ENCODE results near the gene SIPA1L3.

The SIPA1L3 gene

DNA sequence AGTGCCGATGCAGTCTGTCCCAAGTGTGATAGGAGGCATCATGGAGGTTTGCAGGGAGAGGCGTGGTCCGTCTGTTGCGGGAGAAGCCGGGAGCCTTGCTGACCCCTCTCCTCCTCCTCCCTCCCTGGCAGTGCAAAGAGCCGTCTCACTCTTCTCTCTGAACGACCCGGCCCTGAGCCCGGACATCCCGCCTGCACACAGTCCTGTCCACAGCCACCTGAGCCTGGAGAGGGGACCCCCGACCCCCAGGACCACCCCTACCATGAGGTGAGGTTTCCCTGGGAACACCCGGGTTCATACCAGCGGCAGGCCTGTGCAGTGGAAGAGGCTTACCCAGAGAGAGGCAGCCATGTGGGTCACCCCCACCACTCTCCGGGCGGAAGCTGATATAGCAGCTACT, 294.7 kb downstream of the SIPA1L3 start:
- TF ChIP-seq, protein P1, sequence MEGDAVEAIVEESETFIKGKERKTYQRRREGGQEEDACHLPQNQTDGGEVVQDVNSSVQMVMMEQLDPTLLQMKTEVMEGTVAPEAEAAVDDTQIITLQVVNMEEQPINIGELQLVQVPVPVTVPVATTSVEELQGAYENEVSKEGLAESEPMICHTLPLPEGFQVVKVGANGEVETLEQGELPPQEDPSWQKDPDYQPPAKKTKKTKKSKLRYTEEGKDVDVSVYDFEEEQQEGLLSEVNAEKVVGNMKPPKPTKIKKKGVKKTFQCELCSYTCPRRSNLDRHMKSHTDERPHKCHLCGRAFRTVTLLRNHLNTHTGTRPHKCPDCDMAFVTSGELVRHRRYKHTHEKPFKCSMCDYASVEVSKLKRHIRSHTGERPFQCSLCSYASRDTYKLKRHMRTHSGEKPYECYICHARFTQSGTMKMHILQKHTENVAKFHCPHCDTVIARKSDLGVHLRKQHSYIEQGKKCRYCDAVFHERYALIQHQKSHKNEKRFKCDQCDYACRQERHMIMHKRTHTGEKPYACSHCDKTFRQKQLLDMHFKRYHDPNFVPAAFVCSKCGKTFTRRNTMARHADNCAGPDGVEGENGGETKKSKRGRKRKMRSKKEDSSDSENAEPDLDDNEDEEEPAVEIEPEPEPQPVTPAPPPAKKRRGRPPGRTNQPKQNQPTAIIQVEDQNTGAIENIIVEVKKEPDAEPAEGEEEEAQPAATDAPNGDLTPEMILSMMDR (IDR thresholded peaks at IDR 0.05; ENCODE audit: low read depth, low read length) = no peak
- DNase-seq (ENCODE audit: low read depth in 2 of 2) = no peak
- no peak overlapping the region for H3K4me3 ChIP-seq (replicated peaks in 1 of 2; ENCODE audit: low read depth in 2 of 2, low read length in 2 of 2)

DNA sequence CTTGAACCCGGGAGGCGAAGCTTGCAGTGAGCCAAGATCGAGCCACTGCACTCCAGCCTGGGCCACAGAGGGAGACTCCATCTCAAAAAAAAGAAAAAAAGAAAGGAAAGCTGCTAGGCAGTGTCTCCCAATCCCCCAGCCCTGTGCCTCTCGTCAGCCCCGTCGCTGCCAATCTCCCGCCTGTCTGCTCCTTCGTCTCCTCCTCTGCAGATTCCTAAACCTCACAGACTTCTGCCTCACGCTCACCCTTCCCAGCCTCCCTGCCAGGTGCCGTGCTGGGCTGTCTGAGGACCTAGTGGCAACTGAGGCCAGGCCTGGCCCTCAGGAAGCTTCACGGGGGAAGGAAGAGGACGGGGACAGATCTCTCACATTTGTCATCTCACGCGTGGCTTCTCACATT, 295.5 kb downstream of the SIPA1L3 start:
- H3K4me3 ChIP-seq (replicated peaks in 1 of 2; ENCODE audit: low read depth in 2 of 2, low read length in 2 of 2) = no peak overlapping the region
- DNase-seq (ENCODE audit: low read depth in 2 of 2) = no peak
- TF ChIP-seq, protein P1 (IDR thresholded peaks at IDR 0.05; ENCODE audit: low read depth, low read length) = no peak

DNA sequence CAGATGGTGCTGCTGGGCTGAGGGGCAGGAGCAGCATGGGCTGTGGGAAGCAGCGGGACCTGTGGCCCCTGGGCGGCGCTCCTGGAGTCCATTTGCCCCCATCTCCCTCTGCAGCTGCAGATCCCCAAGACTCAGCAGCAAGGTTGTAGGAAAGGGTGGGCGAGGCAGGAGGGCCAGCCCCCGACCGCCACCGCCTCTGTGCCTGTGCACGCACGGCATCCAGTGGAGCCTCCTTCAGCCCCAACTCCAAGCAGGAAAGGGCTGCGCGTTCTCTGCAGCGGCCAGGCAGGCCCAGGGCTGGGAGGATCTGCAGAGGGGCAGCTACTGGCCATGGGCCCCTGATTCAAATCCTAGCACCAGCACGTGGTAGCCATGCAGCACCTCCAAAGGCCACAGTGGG, 296.2 kb downstream of the SIPA1L3 start:
- TF ChIP-seq, protein P1 (IDR thresholded peaks at IDR 0.05; ENCODE audit: low read depth, low read length) = no peak

DNA sequence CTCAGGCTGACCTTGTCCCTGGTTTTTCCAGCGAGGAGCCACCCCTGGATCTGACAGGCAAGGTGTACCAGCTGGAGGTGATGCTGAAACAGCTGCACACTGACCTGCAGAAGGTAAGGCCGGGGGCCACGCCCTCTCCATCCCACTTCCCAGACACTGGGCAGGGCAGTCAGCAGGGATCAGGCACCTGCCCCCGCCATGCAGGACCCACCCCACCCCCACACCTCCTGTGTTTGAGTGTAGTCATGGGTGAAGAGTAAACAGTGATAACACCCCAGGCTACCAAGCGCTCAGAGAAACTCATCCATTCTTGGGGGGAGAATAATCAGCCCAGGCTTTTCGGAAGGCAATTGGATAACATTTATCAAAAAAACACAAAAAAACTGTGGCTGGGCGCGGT, 297.1 kb downstream of the SIPA1L3 start:
- no peak for DNase-seq (ENCODE audit: low read depth in 2 of 2)
- H3K4me3 ChIP-seq (replicated peaks in 1 of 2; ENCODE audit: low read depth in 2 of 2, low read length in 2 of 2) = no peak overlapping the region
- TF ChIP-seq, protein P1 (IDR thresholded peaks at IDR 0.05; ENCODE audit: low read depth, low read length) = no peak

More for the DNA sequence above, 296.2 kb downstream of the SIPA1L3 start:
- no peak overlapping the region for H3K4me3 ChIP-seq (replicated peaks in 1 of 2; ENCODE audit: low read depth in 2 of 2, low read length in 2 of 2)
- no peak for DNase-seq (ENCODE audit: low read depth in 2 of 2)

DNA sequence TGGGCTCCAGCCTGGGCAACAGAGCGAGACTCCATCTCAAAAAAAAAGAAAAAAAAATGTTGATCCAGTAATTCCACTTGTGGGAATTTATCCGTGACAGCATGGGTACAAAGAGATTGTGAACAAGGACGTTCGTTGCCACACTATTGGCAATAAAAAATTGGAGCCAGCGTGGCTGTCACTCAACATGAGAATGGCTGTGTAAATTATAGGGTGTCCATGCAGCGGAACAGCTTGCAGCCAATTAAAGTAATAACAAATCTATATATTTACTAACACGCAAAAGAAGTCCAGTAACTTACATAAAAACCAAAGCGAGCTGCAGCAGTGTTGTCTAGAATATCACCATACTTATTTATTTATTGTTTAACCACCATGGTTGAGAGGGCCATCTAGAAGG, 297.7 kb downstream of the SIPA1L3 start:
- no peak overlapping the region for H3K4me3 ChIP-seq (replicated peaks in 1 of 2; ENCODE audit: low read depth in 2 of 2, low read length in 2 of 2)
- TF ChIP-seq, protein P1 (IDR thresholded peaks at IDR 0.05; ENCODE audit: low read depth, low read length) = no peak
- DNase-seq (ENCODE audit: low read depth in 2 of 2) = no peak

DNA sequence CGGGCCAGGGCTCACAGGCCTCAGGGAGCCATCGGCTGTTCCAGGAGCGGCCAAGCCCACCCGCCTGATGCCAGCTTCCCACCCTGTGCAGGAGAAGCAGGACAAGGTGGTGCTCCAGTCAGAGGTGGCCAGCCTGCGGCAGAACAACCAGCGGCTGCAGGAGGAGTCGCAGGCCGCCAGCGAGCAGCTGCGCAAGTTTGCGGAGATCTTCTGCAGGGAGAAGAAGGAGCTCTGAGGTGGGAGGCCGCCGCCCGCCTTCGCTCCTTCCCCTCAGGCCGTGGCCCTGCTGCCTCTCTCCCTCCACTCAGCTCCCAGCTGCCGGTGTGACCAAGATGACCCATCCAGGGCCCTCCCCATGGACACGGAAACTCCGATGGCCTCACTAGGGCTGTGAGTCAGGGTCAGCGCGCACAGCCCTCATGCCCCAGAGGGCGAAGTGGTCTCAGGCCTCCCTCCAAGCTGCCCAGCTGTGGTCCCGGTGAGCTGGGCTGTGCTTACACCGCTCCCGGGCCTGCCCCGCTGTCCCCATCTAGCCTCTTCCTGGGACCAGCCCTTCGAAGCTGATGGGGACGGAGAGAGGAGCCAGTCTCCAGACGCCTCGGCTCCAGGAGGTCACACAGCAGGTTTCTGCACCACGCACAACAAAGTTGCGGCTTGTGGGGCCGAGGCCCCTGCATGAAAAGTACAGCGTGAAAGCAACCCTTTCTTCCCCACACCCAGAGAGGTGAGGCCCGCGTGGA, 299.2 kb downstream of the SIPA1L3 start:
- DNase-seq (ENCODE audit: low read depth in 2 of 2) = no peak
- H3K4me3 ChIP-seq (replicated peaks in 1 of 2; ENCODE audit: low read depth in 2 of 2, low read length in 2 of 2) = no peak overlapping the region
- TF ChIP-seq, protein P1 (IDR thresholded peaks at IDR 0.05; ENCODE audit: low read depth, low read length) = no peak

DNA sequence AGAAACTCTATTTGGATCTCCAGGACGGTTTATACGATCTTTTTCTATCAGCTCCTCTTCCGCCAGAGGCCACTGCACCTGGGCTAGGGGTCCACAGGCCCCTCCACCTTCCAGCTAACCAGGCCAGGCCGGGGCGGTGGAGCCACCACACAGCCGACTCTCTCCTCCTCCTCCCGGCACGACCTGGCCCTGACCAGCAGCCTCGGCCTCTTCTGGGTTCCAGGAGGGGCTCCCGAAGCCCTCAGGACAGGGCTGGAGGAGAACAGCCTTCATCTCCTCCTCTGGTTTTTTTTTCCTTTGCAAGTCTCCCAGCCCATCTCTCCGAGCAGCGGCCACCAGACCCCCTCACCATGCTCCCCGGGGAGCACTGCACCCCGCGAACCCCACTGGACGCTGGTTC, 299.9 kb downstream of the SIPA1L3 start:
- TF ChIP-seq, protein P1 (IDR thresholded peaks at IDR 0.05; ENCODE audit: low read depth, low read length) = no peak
- no peak for DNase-seq (ENCODE audit: low read depth in 2 of 2)
- no peak overlapping the region for H3K4me3 ChIP-seq (replicated peaks in 1 of 2; ENCODE audit: low read depth in 2 of 2, low read length in 2 of 2)

Data from cardiac fibroblast (primary cell).